Endodermal cell (in vitro differentiated cells): ENCODE measurements around the gene NDUFA8. TPM values are rescaled to one million over a fixed set of nuclear protein-coding genes. Genes with fewer than 3 reads are reported as not detected.
"Not testable (repeated sequence)": the region's sequence is repeated elsewhere in the genome, so short reads cannot be mapped to it uniquely, and the experiment has no call there.

Source experiments
- DNase-seq: peaks from one replicate; pipeline ENCODE4 v3.0.0-alpha.2; 2017
- H3K27ac ChIP-seq: 2 replicates; pipeline ENCODE4 v1.5.1; 2013; ENCODE audit warnings: mild to moderate bottlenecking, low read depth, low read length, moderate library complexity
- H3K27me3 ChIP-seq: 2 replicates; pipeline ENCODE4 v1.6.1; 2013; ENCODE audit warnings: mild to moderate bottlenecking, low read length, moderate library complexity; ENCODE audit not compliant: insufficient read depth, control insufficient read depth, poor library complexity, severe bottlenecking
- H3K36me3 ChIP-seq: 2 replicates; pipeline ENCODE4 v1.7.0; 2013; ENCODE audit warnings: mild to moderate bottlenecking, low read length, moderate library complexity; ENCODE audit not compliant: control insufficient read depth, insufficient read depth
- H3K4me1 ChIP-seq: one replicate; pipeline ENCODE4 v1.7.0; 2013; ENCODE audit warnings: low read length; ENCODE audit not compliant: control insufficient read depth, insufficient read depth
- H3K4me3 ChIP-seq: 2 replicates; pipeline ENCODE4 v1.5.1; 2013; ENCODE audit warnings: mild to moderate bottlenecking, low read length, moderate library complexity
- H3K9ac ChIP-seq: 2 replicates; pipeline ENCODE4 v1.6.1; 2013; ENCODE audit warnings: mild to moderate bottlenecking, low read length, moderate library complexity; ENCODE audit not compliant: poor library complexity, severe bottlenecking; ENCODE audit errors: extremely low read depth
- H3K9me3 ChIP-seq: 2 replicates; pipeline ENCODE4 v1.6.1; 2013; ENCODE audit warnings: mild to moderate bottlenecking, low read length, moderate library complexity; ENCODE audit not compliant: control insufficient read depth
- H3K27ac Mint-ChIP-seq: 2 replicates; pipeline ENCODE4 v1.8.0; 2020; ENCODE audit warnings: mixed read lengths
- H3K27me3 Mint-ChIP-seq: 2 replicates; pipeline ENCODE4 v1.8.0; 2021; ENCODE audit warnings: mild to moderate bottlenecking, mixed read lengths; ENCODE audit not compliant: insufficient read depth
- H3K36me3 Mint-ChIP-seq: 2 replicates; pipeline ENCODE4 v1.8.0; 2020; ENCODE audit warnings: low read depth, mixed read lengths
- H3K4me1 Mint-ChIP-seq: 2 replicates; pipeline ENCODE4 v1.8.0; 2020; ENCODE audit warnings: mixed read lengths
- H3K4me3 Mint-ChIP-seq: 2 replicates; pipeline ENCODE4 v1.8.0; 2020; ENCODE audit warnings: mild to moderate bottlenecking, moderate library complexity, mixed read lengths
- H3K9me3 Mint-ChIP-seq: 2 replicates; pipeline ENCODE4 v1.8.0; 2020; ENCODE audit warnings: mild to moderate bottlenecking, mixed read lengths
- WGBS, 2 experiments: methylation state at CpG; one replicate each; pipeline versions ENCODE4 v1.1.5 to v1.1.7; 2013; ENCODE audit warnings: missing lambda C conversion rate in 2 of 2, mixed read lengths in 1 of 2; ENCODE audit not compliant: insufficient coverage in 1 of 2, insufficient read length in 1 of 2; 5-methylcytosine and 5-hydroxymethylcytosine counted together
- total RNA-seq, 2 donors: library from RNA; stranded (reverse); fragmentation: NEBNext Ultra II Directional in 1 of 2; extraction: Animal tissue kit (Norgen Biotek cat#: 25700) in 1 of 2; gene quantifications; 2 replicates in 1 of 2; 3 replicates in 1 of 2; pipeline ENCODE4 v1.2.1, GENCODE V29; 2021
- TF ChIP-seq, protein P1 (sequence below): fragments of 200-600 bp; sonication (generic); conservative IDR thresholded peaks from 2 replicates; pipeline ENCODE4 v1.5.0; 2021; ENCODE audit warnings: antibody characterized with exemption, mild to moderate bottlenecking

NDUFA8 gene
- total RNA-seq, 2 donors from 2014 or later: 65.8 to 67.8 TPM

DNA sequence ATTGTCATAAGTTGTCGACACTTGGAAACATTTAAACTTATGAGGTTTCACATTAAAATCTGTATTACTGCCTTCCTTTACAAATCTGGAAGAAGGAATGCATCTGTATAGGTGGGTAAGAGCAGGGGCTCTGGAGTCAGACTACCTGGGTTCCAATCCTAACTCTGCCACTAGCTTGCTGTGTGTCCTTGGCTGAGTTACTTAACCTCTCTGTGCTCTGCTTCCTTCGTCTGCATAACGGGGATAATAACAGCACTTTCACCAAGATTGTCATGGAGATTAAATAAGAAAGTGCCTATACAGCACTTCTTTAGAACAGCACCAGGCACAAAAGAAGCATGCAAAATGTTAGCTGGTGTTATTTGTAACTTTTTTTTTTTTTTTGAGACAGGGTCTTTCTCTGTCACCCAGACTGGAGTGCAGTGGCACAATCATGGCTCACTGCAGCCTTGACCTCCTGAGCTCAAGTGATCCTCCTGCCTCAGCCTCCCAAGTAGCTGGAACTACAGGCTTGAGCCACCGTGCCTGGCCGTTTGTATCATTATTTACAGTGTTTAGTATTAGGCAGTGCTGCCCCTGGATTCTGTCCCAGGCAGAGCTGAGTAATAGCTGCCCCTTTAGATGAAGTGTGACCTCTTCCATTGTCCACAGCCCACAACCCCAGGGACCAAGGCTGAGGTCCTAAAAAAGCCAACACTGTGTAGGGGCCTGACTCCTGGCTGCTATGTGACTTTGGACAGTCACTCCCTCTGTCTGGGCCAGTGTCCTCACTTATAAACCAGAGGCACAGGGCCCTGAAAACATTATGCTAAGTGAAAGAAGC lies 41.0 kb downstream of the NDUFA8 start:
- Histone ChIP-seq H3K9me3 (no peaks in the 10 kb centered on the region), H3K27me3 (peaks cover 5% of the 10 kb centered on the region), H3K36me3 (no peaks in the 10 kb centered on the region), H3K4me1 (peaks cover 3% of the 10 kb centered on the region), H3K9ac (no peak overlapping the region), H3K27ac (no peak overlapping the region), H3K4me3 (no peak overlapping the region)
- TF ChIP-seq, protein P1, sequence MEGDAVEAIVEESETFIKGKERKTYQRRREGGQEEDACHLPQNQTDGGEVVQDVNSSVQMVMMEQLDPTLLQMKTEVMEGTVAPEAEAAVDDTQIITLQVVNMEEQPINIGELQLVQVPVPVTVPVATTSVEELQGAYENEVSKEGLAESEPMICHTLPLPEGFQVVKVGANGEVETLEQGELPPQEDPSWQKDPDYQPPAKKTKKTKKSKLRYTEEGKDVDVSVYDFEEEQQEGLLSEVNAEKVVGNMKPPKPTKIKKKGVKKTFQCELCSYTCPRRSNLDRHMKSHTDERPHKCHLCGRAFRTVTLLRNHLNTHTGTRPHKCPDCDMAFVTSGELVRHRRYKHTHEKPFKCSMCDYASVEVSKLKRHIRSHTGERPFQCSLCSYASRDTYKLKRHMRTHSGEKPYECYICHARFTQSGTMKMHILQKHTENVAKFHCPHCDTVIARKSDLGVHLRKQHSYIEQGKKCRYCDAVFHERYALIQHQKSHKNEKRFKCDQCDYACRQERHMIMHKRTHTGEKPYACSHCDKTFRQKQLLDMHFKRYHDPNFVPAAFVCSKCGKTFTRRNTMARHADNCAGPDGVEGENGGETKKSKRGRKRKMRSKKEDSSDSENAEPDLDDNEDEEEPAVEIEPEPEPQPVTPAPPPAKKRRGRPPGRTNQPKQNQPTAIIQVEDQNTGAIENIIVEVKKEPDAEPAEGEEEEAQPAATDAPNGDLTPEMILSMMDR: no peak
- Mint-ChIP-seq H3K9me3 (no peaks in the 10 kb centered on the region), H3K36me3 (no peaks in the 10 kb centered on the region), H3K27ac (no peak overlapping the region), H3K4me1 (peaks cover 12% of the 10 kb centered on the region), H3K27me3 (peaks cover 12% of the 10 kb centered on the region), H3K4me3 (no peak overlapping the region)
- 91 to 98% methylated on average over 3 to 5 of the region's 5 CpGs for WGBS, 2 experiments
- DNase-seq: no peak

DNA sequence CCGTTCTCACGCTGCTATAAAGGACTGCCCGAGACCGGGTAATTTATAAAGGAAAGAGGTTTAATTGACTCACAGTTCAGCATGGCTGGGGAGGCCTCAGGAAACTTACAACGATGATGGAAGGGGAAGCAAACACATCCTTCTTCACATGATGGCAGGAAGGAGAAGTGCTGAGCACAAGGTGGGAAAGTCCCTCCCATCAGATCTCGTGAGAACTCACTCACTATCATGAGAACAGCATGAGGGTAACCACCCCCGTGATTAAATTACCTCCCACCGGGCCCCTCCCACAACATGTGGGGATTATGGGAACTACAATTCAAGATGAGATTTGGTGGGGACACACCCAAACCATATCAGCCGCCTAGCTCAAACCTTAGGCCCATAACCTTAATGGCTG lies 42.3 kb downstream of the NDUFA8 start:
- not testable (repeated sequence) for H3K27me3 Mint-ChIP-seq, H3K27ac ChIP-seq, H3K4me3 Mint-ChIP-seq, H3K27me3 ChIP-seq, H3K4me3 ChIP-seq, H3K4me1 ChIP-seq, H3K27ac Mint-ChIP-seq, H3K9me3 ChIP-seq, H3K9ac ChIP-seq, H3K9me3 Mint-ChIP-seq, H3K36me3 Mint-ChIP-seq, DNase-seq, H3K36me3 ChIP-seq
- peaks cover 16% of the 10 kb centered on the region for H3K4me1 Mint-ChIP-seq
- 88 to 91% methylated on average over 8 to 9 of the region's 9 CpGs for WGBS, 2 experiments

DNA sequence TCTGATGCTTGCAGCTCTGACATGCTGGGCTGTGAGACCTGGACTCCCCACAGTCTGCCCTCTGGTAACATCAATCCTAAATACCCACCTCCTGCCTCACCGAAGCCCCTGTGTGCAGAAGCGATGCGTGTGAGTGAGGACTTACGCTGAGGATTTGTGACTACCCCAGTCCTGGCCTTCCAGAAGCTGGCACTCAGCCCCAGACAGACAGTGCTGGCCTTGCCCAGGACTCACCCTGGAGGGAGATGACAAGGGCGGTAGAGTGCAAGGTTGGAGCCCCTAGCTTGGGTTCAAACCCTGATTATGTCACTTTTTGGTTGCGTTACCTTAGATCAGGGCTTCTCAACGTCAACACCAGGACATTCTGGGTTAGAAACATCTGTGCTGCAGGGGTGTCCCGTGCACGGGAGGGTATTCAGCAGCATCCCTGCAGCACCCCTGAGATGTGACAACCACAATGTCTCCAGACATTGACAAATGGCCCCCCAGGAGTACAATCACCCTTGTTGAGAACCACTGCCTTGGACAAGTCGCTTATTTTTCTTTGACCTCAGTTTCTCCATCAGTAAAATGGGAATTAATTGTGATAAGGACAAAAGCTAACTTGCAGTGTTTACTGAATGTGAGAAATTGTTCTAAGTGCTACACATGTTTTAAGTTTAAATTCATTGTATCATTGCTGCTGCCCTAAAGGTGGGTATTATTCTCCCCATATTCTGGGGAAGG lies 43.0 kb downstream of the NDUFA8 start:
- no peak overlapping the region for H3K27ac Mint-ChIP-seq
- TF ChIP-seq, protein P1: no peak
- peaks cover 16% of the 10 kb centered on the region for H3K4me1 Mint-ChIP-seq
- H3K36me3 ChIP-seq: no peaks in the 10 kb centered on the region
- H3K27me3 ChIP-seq: peaks cover 5% of the 10 kb centered on the region
- H3K9me3 ChIP-seq: no peaks in the 10 kb centered on the region
- peaks cover 6% of the 10 kb centered on the region for H3K4me1 ChIP-seq
- H3K27ac ChIP-seq: no peak overlapping the region
- no peaks in the 10 kb centered on the region for H3K9me3 Mint-ChIP-seq
- no peak overlapping the region for H3K4me3 Mint-ChIP-seq
- 86% methylated on average over 9 to 10 of the region's 10 CpGs for WGBS, 2 experiments
- H3K27me3 Mint-ChIP-seq: peaks cover 10% of the 10 kb centered on the region
- H3K36me3 Mint-ChIP-seq: no peaks in the 10 kb centered on the region
- no peak for DNase-seq
- no peak overlapping the region for H3K9ac ChIP-seq
- H3K4me3 ChIP-seq: no peak overlapping the region
